Mesenchymal stem cell (in vitro differentiated cells and primary cell): ENCODE measurements around the gene PAK4.
A peak's percentile ranks its signal among the peaks of the same experiment; 100 is the strongest.

Experiments
- DNase-seq: peaks from one replicate; pipeline ENCODE4 v3.0.0-alpha.2; 2013
- H2AFZ ChIP-seq: one replicate; pipeline ENCODE4 v1.6.1; 2013; ENCODE audit warnings: low read depth, mild to moderate bottlenecking, control low read depth, inconsistent platforms, low read length, moderate library complexity
- H2AK5ac ChIP-seq: 2 replicates; pipeline ENCODE4 v1.6.1; 2013; ENCODE audit warnings: low read length, moderate library complexity, mild to moderate bottlenecking, inconsistent platforms; ENCODE audit not compliant: severe bottlenecking
- H2BK120ac ChIP-seq: one replicate; pipeline ENCODE4 v1.6.1; 2013; ENCODE audit warnings: low read depth, mild to moderate bottlenecking, inconsistent platforms, low read length, moderate library complexity
- H2BK12ac ChIP-seq, 2 experiments: one replicate each; pipeline ENCODE4 v1.6.1; 2013; ENCODE audit warnings: inconsistent platforms in 2 of 2, low read length in 2 of 2, mild to moderate bottlenecking in 2 of 2, moderate library complexity in 2 of 2, control low read depth in 1 of 2
- H2BK15ac ChIP-seq: one replicate; pipeline ENCODE4 v1.6.1; 2013; ENCODE audit warnings: mild to moderate bottlenecking, low read depth, inconsistent platforms; ENCODE audit not compliant: poor library complexity, severe bottlenecking
- H2BK5ac ChIP-seq: 2 replicates; pipeline ENCODE4 v1.6.1; 2013; ENCODE audit warnings: low read depth, mild to moderate bottlenecking, low read length, control low read depth, inconsistent platforms; ENCODE audit not compliant: poor library complexity, severe bottlenecking
- H3K14ac ChIP-seq, 2 experiments: one replicate each; pipeline ENCODE4 v1.6.1; 2013; ENCODE audit warnings: inconsistent platforms in 2 of 2, low read length in 2 of 2, control low read depth in 1 of 2, mild to moderate bottlenecking in 1 of 2, moderate library complexity in 1 of 2
- H3K18ac ChIP-seq, 2 experiments: one replicate each; pipeline ENCODE4 v1.6.1; 2013; ENCODE audit warnings: inconsistent platforms in 2 of 2, low read length in 2 of 2, control low read depth in 1 of 2, low read depth in 1 of 2, mild to moderate bottlenecking in 1 of 2
- H3K23ac ChIP-seq, 2 experiments: one replicate each; pipeline ENCODE4 v1.6.1; 2013; ENCODE audit warnings: inconsistent platforms in 2 of 2, low read length in 2 of 2, mild to moderate bottlenecking in 2 of 2, moderate library complexity in 2 of 2, control low read depth in 1 of 2
- H3K27ac ChIP-seq: 2 replicates; pipeline ENCODE4 v1.5.1; 2013; ENCODE audit warnings: mild to moderate bottlenecking, moderate library complexity, low read length, control low read depth, inconsistent platforms; ENCODE audit not compliant: poor library complexity, severe bottlenecking
- H3K27me3 ChIP-seq, 2 experiments: 2 replicates each; pipeline versions ENCODE4 v1.6.1 to v1.7.0; 2013; ENCODE audit warnings: low read length in 2 of 2, mild to moderate bottlenecking in 2 of 2, moderate library complexity in 2 of 2, control low read depth in 1 of 2, inconsistent platforms in 1 of 2; ENCODE audit not compliant: control insufficient read depth in 1 of 2, insufficient read depth in 1 of 2
- H3K36me3 ChIP-seq, 2 experiments: 2 replicates each; pipeline versions ENCODE4 v1.6.1 to v1.7.0; 2013; ENCODE audit warnings: low read length in 2 of 2, control low read depth in 1 of 2, inconsistent platforms in 1 of 2, low read depth in 1 of 2, mild to moderate bottlenecking in 1 of 2; ENCODE audit not compliant: insufficient read depth in 2 of 2, control insufficient read depth in 1 of 2
- H3K4ac ChIP-seq, 2 experiments: one replicate each; pipeline ENCODE4 v1.6.1; 2013; ENCODE audit warnings: inconsistent platforms in 2 of 2, low read length in 2 of 2, mild to moderate bottlenecking in 2 of 2, moderate library complexity in 2 of 2, control low read depth in 1 of 2, low read depth in 1 of 2
- H3K4me1 ChIP-seq: 2 replicates; pipeline ENCODE4 v1.6.1; 2013; ENCODE audit warnings: low read depth, low read length, control low read depth; ENCODE audit not compliant: control insufficient read depth, insufficient read depth
- H3K4me2 ChIP-seq: 2 replicates; pipeline ENCODE4 v1.6.1; 2013; ENCODE audit warnings: low read length, mild to moderate bottlenecking, inconsistent platforms; ENCODE audit not compliant: poor library complexity, severe bottlenecking
- H3K4me3 ChIP-seq, 2 experiments: 2 replicates each; pipeline versions ENCODE4 v1.5.1 to v1.7.0; 2013; ENCODE audit warnings: low read length in 2 of 2, mild to moderate bottlenecking in 2 of 2, control low read depth in 1 of 2, low read depth in 1 of 2; ENCODE audit not compliant: insufficient read depth in 1 of 2
- H3K79me1 ChIP-seq: replicated peaks from 2 replicates; pipeline ENCODE4 v1.6.1; 2013; ENCODE audit warnings: mild to moderate bottlenecking, control low read depth, low read length, inconsistent platforms; ENCODE audit not compliant: poor library complexity, severe bottlenecking
- H3K9ac ChIP-seq: 2 replicates; pipeline ENCODE4 v1.7.0; 2013; ENCODE audit warnings: mild to moderate bottlenecking, low read length, moderate library complexity
- H3K9me3 ChIP-seq: 2 replicates; pipeline ENCODE4 v1.7.0; 2013; ENCODE audit warnings: mild to moderate bottlenecking, low read length; ENCODE audit not compliant: control insufficient read depth
- H4K8ac ChIP-seq: one replicate; pipeline ENCODE4 v1.6.1; 2013; ENCODE audit warnings: inconsistent platforms, mild to moderate bottlenecking, low read length, moderate library complexity
- H4K91ac ChIP-seq: one replicate; pipeline ENCODE4 v1.6.1; 2013; ENCODE audit warnings: mild to moderate bottlenecking, low read length, inconsistent platforms
- WGBS: methylation state at CpG from one replicate; pipeline ENCODE4 v1.1.7; 2013; ENCODE audit warnings: mixed read lengths; 5-methylcytosine and 5-hydroxymethylcytosine counted together

PAK4 gene

GRCh38 chr19:39157275-39157996, 31.9 kb downstream of the PAK4 start:
- Histone ChIP-seq H3K4ac (no peak overlapping the region), H2AK5ac (peak overlapping the region; percentile 43), H4K91ac (peak overlapping the region; percentile 22), H4K8ac (no peak overlapping the region), H3K9me3 (no peaks in the 10 kb centered on the region), H3K4me1 (peaks cover 38% of the 10 kb centered on the region), H2BK15ac (no peak overlapping the region), H3K79me1 (peaks cover 71% of the 10 kb centered on the region), H2BK12ac (no peak overlapping the region), H3K9ac (peak overlapping the region; percentile 33), H3K14ac (peak overlapping the region in 1 of 2 experiments; percentile 88), H2BK5ac (no peak overlapping the region), H3K23ac (no peak overlapping the region), H3K36me3 (peaks cover 0 to 38% of the 10 kb centered on the region in 2 experiments), H3K4me3 (peak overlapping the region in 1 of 2 experiments; percentile 62), H2AFZ (no peak overlapping the region), H2BK120ac (no peak overlapping the region), H3K27ac (no peak overlapping the region), H3K27me3 (no peaks in the 10 kb centered on the region), H3K18ac (peak overlapping the region in 1 of 2 experiments; percentile 79), H3K4me2 (no peak overlapping the region)
- WGBS, result 92% methylated on average over 23 of the region's 23 CpGs
- peak; percentile 42 for DNase-seq

DNA sequence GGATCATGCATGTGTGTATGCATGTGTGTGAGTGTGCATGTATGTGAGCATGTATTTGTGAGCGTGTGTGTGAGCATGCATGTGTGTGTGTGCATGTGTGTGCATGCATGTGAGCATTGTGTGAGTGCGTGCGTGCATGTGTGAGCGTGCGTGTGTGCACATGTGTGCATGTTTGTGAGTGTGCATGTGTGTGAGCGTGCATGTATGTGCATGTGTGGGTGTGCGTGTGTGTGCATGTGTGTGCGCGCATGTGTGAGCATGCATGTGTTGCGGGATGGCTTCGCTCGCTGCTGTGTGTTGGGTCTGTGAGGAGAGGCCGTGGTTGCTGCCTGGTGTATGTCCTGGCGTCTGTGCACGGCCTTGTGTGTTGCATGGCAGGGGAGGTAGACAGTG, 32.4 kb downstream of the PAK4 start:
- Histone ChIP-seq H3K9me3 (no peaks in the 10 kb centered on the region), H3K14ac (peak overlapping the region in 1 of 2 experiments; percentile 88), H2BK12ac (peak overlapping the region in 1 of 2 experiments; percentile 8), H4K8ac (no peak overlapping the region), H4K91ac (peak overlapping the region; percentile 2), H3K4me1 (peaks cover 39% of the 10 kb centered on the region), H2BK5ac (no peak overlapping the region), H2AK5ac (no peak overlapping the region), H3K23ac (no peak overlapping the region), H3K4me2 (no peak overlapping the region), H3K27me3 (no peaks in the 10 kb centered on the region), H3K36me3 (peaks cover 0 to 38% of the 10 kb centered on the region in 2 experiments), H2BK120ac (no peak overlapping the region), H3K4ac (no peak overlapping the region), H3K18ac (peak overlapping the region in 1 of 2 experiments; percentile 79), H2AFZ (no peak overlapping the region), H3K79me1 (peaks cover 73% of the 10 kb centered on the region), H3K27ac (no peak overlapping the region), H2BK15ac (no peak overlapping the region), H3K9ac (no peak overlapping the region), H3K4me3 (peak overlapping the region in 1 of 2 experiments; percentile 38)
- DNase-seq, result no peak
- 98% methylated on average over 14 of the region's 15 CpGs for WGBS

GRCh38 chr19:39158646-39159260, 33.2 kb downstream of the PAK4 start:
- WGBS, result 93% methylated on average over 12 of the region's 12 CpGs
- H3K27me3 ChIP-seq, result no peaks in the 10 kb centered on the region
- no peak for DNase-seq

GRCh38 chr19:39160523-39160861, 34.9 kb downstream of the PAK4 start:
- Histone ChIP-seq H2AFZ (no peak overlapping the region), H2BK120ac (no peak overlapping the region), H3K4me2 (no peak overlapping the region), H2AK5ac (no peak overlapping the region), H3K79me1 (peaks cover 72% of the 10 kb centered on the region), H4K8ac (no peak overlapping the region), H3K4me3 (no peak overlapping the region), H3K9me3 (no peaks in the 10 kb centered on the region), H3K4ac (no peak overlapping the region), H3K14ac (no peak overlapping the region), H3K36me3 (peaks cover 0 to 36% of the 10 kb centered on the region in 2 experiments), H4K91ac (no peak overlapping the region), H3K4me1 (peaks cover 36% of the 10 kb centered on the region), H2BK5ac (no peak overlapping the region), H3K9ac (peak overlapping the region; percentile 54), H3K18ac (no peak overlapping the region), H2BK15ac (no peak overlapping the region), H3K27ac (no peak overlapping the region), H2BK12ac (no peak overlapping the region), H3K23ac (no peak overlapping the region), H3K27me3 (no peaks in the 10 kb centered on the region)
- WGBS, result 70% methylated on average over 8 of the region's 8 CpGs
- peak; percentile 55 for DNase-seq

More at GRCh38 chr19:39158646-39159260, 33.2 kb downstream of the PAK4 start:
- Histone ChIP-seq H3K18ac (no peak overlapping the region), H2BK15ac (no peak overlapping the region), H4K8ac (no peak overlapping the region), H3K4me1 (peaks cover 39% of the 10 kb centered on the region), H3K36me3 (peaks cover 0 to 38% of the 10 kb centered on the region in 2 experiments), H3K9ac (no peak overlapping the region), H2BK5ac (no peak overlapping the region), H3K9me3 (no peaks in the 10 kb centered on the region), H3K4me2 (no peak overlapping the region), H3K4me3 (no peak overlapping the region), H3K4ac (no peak overlapping the region), H2BK12ac (no peak overlapping the region), H2BK120ac (no peak overlapping the region), H4K91ac (peak overlapping the region; percentile 9), H3K79me1 (peaks cover 79% of the 10 kb centered on the region), H3K14ac (no peak overlapping the region), H3K23ac (no peak overlapping the region), H2AFZ (no peak overlapping the region), H2AK5ac (no peak overlapping the region), H3K27ac (no peak overlapping the region)
